Measurements from ENCODE around the gene PSD. TPM values are rescaled to one million over a fixed set of nuclear protein-coding genes. Genes with fewer than 3 reads are reported as not detected.

PSD gene
- total and polyA plus RNA-seq, 9 of the 15 experiments (the other 6 are each of a cell fraction or from before 2014, with no cell fraction given), result 0.11 to 1.7 (median 0.54) TPM; not detected in 2

DNA sequence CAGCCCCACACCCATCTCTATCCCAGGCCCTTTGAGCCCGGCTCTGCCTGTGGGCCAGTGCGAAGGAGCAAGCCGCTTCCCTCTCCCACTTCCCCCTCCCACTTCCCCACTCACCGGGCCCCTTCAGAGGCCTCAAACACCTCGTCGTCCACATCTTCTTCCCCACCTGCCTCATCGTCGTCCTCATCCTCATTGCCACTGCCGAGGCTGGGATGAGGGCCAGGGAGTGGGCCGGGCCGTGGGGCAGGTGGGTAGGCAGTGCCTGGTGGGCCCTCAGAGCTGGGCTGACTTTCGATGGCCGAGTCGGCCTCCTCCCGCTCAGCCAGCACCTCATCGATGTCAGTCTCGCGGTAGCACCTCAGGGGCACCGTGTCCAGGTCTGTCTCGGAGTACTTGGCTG lies 3.8 kb downstream of the PSD start (continued):
- TF ChIP-seq, protein P1, sequence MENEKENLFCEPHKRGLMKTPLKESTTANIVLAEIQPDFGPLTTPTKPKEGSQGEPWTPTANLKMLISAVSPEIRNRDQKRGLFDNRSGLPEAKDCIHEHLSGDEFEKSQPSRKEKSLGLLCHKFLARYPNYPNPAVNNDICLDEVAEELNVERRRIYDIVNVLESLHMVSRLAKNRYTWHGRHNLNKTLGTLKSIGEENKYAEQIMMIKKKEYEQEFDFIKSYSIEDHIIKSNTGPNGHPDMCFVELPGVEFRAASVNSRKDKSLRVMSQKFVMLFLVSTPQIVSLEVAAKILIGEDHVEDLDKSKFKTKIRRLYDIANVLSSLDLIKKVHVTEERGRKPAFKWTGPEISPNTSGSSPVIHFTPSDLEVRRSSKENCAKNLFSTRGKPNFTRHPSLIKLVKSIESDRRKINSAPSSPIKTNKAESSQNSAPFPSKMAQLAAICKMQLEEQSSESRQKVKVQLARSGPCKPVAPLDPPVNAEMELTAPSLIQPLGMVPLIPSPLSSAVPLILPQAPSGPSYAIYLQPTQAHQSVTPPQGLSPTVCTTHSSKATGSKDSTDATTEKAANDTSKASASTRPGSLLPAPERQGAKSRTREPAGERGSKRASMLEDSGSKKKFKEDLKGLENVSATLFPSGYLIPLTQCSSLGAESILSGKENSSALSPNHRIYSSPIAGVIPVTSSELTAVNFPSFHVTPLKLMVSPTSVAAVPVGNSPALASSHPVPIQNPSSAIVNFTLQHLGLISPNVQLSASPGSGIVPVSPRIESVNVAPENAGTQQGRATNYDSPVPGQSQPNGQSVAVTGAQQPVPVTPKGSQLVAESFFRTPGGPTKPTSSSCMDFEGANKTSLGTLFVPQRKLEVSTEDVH (IDR thresholded peaks at IDR 0.05; ENCODE audit: low read depth, partially characterized antibody), result no peak

- H3K9me1 ChIP-seq (ENCODE audit: control insufficient read depth, insufficient read depth, low read length), result no peaks in the 10 kb centered on the region
- H3K36me3 ChIP-seq (ENCODE audit: control insufficient read depth, insufficient read depth, low read length), result no peaks in the 10 kb centered on the region
- in situ Hi-C loops (cut with MboI) (no loop called here), intact Hi-C loops (cut with micrococcal nuclease) (no loop called here)
- CTCF ChIA-PET (ENCODE audit: low intra/inter-chr PET ratio), result no interaction called here
- no peaks in the 10 kb centered on the region for H3K79me2 ChIP-seq (ENCODE audit: control insufficient read depth, insufficient read depth, low read length)
- H2AFZ ChIP-seq (ENCODE audit: low read depth, low read length), result no peak overlapping the region
- H3K4me1 ChIP-seq (replicated peaks in 1 of 2; ENCODE audit: control insufficient read depth in 2 of 2, insufficient read depth in 2 of 2, low read length in 2 of 2), result peaks cover 0 to 35% of the 10 kb centered on the region in 2 experiments; a peak in 3 of 5 replicates
- no peak for ATAC-seq
- no peak overlapping the region for H3K9ac ChIP-seq (ENCODE audit: insufficient read depth in 1 of 2, low read depth in 2 of 2, low read length in 2 of 2)
- no peak overlapping the region for H3K4me2 ChIP-seq (ENCODE audit: insufficient read depth, low read length)
- no peaks in the 10 kb centered on the region for H4K20me1 ChIP-seq (replicated peaks; ENCODE audit: control insufficient read depth, insufficient read depth, low read length)
- POLR2A ChIA-PET, result interaction anchor here (1.0 kb wide), 1 partner anchor 12 kb away, joined by 3 read pairs; no protein-coding TSS in a partner anchor
- DNase-seq (ENCODE audit: extremely low read depth in 1 of 4, low spot score in 3 of 4), result no peak
- H3K4me3 ChIP-seq, result no peak overlapping the region
- BruUV-seq (replicated peaks), result no TSS peak
- no peak for FAIRE-seq
- WGBS (ENCODE audit: insufficient coverage, low coverage, missing lambda C conversion rate), result 6% methylated on average over 6 of the region's 16 CpGs
- H3K9me3 ChIP-seq (replicated peaks; ENCODE audit: control insufficient read depth, insufficient read depth, low read depth, low read length), result no peaks in the 10 kb centered on the region
- no peak overlapping the region for H3K27ac ChIP-seq (ENCODE audit: extremely low read depth, low read depth, low read length)
- H3K27me3 ChIP-seq (ENCODE audit: control insufficient read depth in 2 of 2, insufficient read depth in 2 of 2, low read length in 2 of 2), result peaks cover 10 to 37% of the 10 kb centered on the region in 2 experiments; a peak in 3 of 5 replicates
- no peak for TF ChIP-seq RBBP5 (IDR thresholded peaks at IDR 0.05; ENCODE audit: borderline replicate concordance, insufficient read depth, low read length, poor library complexity, severe bottlenecking)
- no peak for TF ChIP-seq TAF15 (IDR thresholded peaks at IDR 0.05; ENCODE audit: low read depth, low read length)
- no peak for TF ChIP-seq NELFE (IDR thresholded peaks at IDR 0.05; ENCODE audit: insufficient read depth, insufficient read length)
- no peak for TF ChIP-seq NRF1 (conservative IDR thresholded peaks at IDR 0.05 in 1 of 2, IDR thresholded peaks at IDR 0.05 in 1 of 2)
- TF ChIP-seq, protein P2, sequence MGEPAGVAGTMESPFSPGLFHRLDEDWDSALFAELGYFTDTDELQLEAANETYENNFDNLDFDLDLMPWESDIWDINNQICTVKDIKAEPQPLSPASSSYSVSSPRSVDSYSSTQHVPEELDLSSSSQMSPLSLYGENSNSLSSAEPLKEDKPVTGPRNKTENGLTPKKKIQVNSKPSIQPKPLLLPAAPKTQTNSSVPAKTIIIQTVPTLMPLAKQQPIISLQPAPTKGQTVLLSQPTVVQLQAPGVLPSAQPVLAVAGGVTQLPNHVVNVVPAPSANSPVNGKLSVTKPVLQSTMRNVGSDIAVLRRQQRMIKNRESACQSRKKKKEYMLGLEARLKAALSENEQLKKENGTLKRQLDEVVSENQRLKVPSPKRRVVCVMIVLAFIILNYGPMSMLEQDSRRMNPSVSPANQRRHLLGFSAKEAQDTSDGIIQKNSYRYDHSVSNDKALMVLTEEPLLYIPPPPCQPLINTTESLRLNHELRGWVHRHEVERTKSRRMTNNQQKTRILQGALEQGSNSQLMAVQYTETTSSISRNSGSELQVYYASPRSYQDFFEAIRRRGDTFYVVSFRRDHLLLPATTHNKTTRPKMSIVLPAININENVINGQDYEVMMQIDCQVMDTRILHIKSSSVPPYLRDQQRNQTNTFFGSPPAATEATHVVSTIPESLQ (CRISPR knock-in tag; IDR thresholded peaks at IDR 0.05), result no peak
- TF ChIP-seq, protein P3, sequence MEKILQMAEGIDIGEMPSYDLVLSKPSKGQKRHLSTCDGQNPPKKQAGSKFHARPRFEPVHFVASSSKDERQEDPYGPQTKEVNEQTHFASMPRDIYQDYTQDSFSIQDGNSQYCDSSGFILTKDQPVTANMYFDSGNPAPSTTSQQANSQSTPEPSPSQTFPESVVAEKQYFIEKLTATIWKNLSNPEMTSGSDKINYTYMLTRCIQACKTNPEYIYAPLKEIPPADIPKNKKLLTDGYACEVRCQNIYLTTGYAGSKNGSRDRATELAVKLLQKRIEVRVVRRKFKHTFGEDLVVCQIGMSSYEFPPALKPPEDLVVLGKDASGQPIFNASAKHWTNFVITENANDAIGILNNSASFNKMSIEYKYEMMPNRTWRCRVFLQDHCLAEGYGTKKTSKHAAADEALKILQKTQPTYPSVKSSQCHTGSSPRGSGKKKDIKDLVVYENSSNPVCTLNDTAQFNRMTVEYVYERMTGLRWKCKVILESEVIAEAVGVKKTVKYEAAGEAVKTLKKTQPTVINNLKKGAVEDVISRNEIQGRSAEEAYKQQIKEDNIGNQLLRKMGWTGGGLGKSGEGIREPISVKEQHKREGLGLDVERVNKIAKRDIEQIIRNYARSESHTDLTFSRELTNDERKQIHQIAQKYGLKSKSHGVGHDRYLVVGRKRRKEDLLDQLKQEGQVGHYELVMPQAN (IDR thresholded peaks at IDR 0.05; ENCODE audit: borderline replicate concordance), result no peak
- TF ChIP-seq MTA1 (IDR thresholded peaks at IDR 0.05; ENCODE audit: borderline replicate concordance), result no peak
- TF ChIP-seq ZFX (CRISPR knock-in tag; IDR thresholded peaks at IDR 0.05), result no peak
- no peak for TF ChIP-seq HOMEZ (CRISPR knock-in tag; IDR thresholded peaks at IDR 0.05)
These were observed 4.6 kb downstream of the PSD start for GRCh38 chr10:102413806-102414561.
